ENCODE data around the gene TP53BP2. TPM values are rescaled to one million over a fixed set of nuclear protein-coding genes. Genes with fewer than 3 reads are reported as not detected.

TP53BP2 gene
- total and polyA plus RNA-seq, 8 donors = 51.8 to 58.6 (median 55.9) TPM

DNA sequence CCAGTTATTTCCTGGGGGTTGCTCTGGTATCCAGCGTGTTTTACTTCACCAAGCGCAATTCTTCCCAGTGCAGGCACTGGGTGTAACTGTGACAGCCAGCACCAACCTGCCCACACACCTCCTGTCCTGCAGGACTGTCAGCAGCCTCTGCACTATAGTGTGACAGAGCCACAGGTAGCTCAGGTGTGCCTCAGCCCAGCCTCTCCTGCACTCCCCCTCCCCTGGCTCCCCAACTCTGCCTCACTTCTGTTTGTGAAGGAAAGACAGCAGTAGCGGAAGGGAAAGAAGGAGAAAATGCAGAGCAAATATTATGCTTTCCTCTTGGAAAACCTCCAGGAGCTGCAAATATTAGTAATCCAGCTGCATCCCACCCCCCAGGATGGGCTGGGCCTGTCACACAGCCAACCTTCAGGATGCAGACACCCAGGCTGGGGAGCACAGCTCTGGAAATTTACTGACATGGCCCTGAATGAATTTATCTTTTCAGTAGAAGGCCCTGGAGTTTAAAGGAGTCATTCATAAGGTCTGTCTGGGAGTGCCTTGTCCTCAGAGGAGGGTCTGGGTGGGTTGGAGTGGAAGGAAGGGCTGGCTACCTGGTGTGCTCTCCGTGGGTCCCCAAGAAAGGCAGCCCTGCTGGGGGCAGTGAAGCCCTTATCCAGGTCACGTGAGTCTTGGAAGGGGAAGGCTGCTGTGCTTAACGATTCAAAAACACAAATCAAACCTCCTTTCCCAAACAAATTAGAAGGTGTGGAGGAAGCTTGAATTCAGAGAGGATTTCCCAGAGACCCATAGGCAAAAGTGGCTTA is 112.6 kb downstream of the TP53BP2 start:
- intact Hi-C loops (cut with DNase I) = no loop called here
- Histone ChIP-seq H3K9me3 (no peaks in the 10 kb centered on the region), H3K4me3 (no peak overlapping the region), H3K4me1 (peaks cover 42 to 64% of the 10 kb centered on the region in 2 donors), H3K27me3 (no peaks in the 10 kb centered on the region), H3K27ac (peak overlapping the region; percentile 69 to 86), H3K36me3 (peaks cover 0 to 10% of the 10 kb centered on the region in 2 donors)
- DNase-seq (peak in 1 of 4 donors; percentile 73), ATAC-seq (peak; percentile 22)
- TF ChIP-seq, protein P1, sequence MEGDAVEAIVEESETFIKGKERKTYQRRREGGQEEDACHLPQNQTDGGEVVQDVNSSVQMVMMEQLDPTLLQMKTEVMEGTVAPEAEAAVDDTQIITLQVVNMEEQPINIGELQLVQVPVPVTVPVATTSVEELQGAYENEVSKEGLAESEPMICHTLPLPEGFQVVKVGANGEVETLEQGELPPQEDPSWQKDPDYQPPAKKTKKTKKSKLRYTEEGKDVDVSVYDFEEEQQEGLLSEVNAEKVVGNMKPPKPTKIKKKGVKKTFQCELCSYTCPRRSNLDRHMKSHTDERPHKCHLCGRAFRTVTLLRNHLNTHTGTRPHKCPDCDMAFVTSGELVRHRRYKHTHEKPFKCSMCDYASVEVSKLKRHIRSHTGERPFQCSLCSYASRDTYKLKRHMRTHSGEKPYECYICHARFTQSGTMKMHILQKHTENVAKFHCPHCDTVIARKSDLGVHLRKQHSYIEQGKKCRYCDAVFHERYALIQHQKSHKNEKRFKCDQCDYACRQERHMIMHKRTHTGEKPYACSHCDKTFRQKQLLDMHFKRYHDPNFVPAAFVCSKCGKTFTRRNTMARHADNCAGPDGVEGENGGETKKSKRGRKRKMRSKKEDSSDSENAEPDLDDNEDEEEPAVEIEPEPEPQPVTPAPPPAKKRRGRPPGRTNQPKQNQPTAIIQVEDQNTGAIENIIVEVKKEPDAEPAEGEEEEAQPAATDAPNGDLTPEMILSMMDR (IDR thresholded peaks at IDR 0.05) = no peak

DNA sequence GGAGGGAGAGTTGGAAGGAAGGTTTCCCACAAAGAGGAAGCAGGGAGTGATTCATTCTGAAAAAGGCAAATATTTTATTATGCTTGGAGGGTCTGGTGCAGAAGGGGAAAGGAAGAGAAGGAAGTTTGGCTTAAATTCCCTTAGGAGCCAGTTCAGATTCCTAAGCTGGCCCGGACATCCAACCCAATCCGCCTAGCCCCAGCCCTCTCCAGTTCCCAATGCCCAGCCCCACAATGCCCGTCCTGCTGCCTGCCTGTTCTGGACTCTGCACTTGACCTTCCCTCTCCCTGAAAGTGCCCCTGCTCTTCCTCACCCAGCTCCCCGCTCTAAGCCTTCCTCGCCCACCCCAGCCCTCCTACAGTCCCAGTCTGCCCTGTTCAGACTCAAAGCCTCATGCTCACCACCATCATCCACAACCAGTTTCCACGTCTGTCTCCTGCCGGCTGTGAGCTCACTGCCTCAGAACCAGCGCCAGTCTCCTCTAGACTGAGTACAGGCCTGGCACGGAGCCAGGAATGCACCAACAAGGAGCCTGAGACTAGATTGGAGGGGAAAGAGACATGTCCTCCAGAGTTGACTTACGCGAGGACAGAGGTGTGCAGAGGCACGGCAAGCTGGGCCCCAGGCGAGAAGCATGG is 114.5 kb downstream of the TP53BP2 start:
- no peaks in the 10 kb centered on the region for H3K27me3 ChIP-seq
- TF ChIP-seq, protein P1 (IDR thresholded peaks at IDR 0.05) = no peak
- H3K4me1 ChIP-seq = peaks cover 51 to 66% of the 10 kb centered on the region in 2 donors
- H3K36me3 ChIP-seq = peaks cover 0 to 12% of the 10 kb centered on the region in 2 donors
- peak overlapping the region; percentile 65 to 68 for H3K27ac ChIP-seq
- no peaks in the 10 kb centered on the region for H3K9me3 ChIP-seq
- H3K4me3 ChIP-seq = no peak overlapping the region
- intact Hi-C loops (cut with DNase I) = no loop called here
- peak; percentile 36 for ATAC-seq
- DNase-seq = peak in 2 of 4 donors; percentile 69 to 78

DNA sequence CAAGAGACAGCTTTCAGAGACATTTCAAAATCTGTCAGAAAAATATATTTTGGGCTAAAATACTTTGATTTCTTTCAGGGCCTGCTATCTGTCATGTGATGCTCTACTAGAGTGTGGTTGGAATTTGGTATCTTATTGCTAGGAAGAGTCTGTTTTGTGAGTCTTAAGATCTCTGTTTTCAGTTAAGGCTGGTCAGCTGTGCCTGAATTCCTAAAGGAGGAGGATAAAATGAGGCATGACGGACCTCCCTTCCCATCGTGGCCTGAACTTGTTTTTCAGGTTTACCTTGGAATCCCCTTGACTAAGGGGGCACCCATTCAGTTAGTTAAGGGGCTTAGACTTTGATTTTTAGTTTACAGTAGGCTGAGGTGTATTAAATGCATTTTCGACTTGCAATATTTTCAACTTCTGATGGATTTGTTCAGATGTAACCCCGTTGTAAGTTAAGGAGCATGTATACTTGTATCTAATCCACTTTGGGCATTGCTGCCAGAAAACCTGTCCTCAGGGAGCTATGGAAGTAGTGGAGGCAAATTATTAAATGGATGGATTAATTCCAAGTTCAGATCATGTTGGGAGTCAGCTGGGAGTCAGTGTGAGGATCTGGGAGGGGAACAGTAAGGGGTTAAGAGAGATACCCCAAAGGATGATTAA is 115.1 kb downstream of the TP53BP2 start:
- intact Hi-C loops (cut with DNase I) = no loop called here
- no peak for DNase-seq
- peaks cover 53 to 72% of the 10 kb centered on the region in 2 donors for H3K4me1 ChIP-seq

DNA sequence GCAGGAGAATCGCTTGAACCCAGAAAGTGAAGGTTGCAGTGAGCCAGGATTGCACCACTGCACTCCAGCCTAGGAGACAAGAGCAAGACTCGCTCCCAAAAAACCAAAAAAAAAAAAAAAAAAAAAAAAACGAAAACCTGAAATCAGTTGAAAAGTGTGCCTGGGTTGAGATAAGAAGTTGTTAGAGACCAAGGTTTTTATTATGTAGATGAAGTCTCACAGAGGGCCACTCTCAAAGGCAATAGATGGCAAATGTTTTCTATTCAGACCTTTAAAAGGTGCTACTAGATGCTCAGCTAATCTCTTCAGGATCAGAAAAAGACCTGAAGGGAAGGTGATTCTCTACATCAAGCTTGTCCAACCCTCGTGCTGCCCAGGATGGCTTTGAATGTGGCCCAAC is 115.8 kb downstream of the TP53BP2 start:
- DNase-seq = no peak
- H3K36me3 ChIP-seq = peaks cover 0 to 13% of the 10 kb centered on the region in 2 donors
- H3K9me3 ChIP-seq = no peaks in the 10 kb centered on the region
- intact Hi-C loops (cut with DNase I) = no loop called here
- H3K27me3 ChIP-seq = no peaks in the 10 kb centered on the region
- H3K4me1 ChIP-seq = peaks cover 53 to 79% of the 10 kb centered on the region in 2 donors
- TF ChIP-seq, protein P1 (IDR thresholded peaks at IDR 0.05) = no peak
- no peak overlapping the region for H3K27ac ChIP-seq
- no peak for ATAC-seq
- no peak overlapping the region for H3K4me3 ChIP-seq

More for the DNA sequence above, 115.1 kb downstream of the TP53BP2 start:
- H3K27ac ChIP-seq = peak overlapping the region; percentile 65 to 68
- ATAC-seq = no peak
- TF ChIP-seq, protein P1 (IDR thresholded peaks at IDR 0.05) = no peak
- H3K9me3 ChIP-seq = no peaks in the 10 kb centered on the region
- H3K4me3 ChIP-seq = no peak overlapping the region
- no peaks in the 10 kb centered on the region for H3K27me3 ChIP-seq
- H3K36me3 ChIP-seq = peaks cover 0 to 12% of the 10 kb centered on the region in 2 donors

Other genes starting within 250 kb of the TP53BP2 start
- 10 to 100 TPM; 77.9 to 87.9 TPM for gene CAPN8, start 180.2 kb downstream of the TP53BP2 start, total RNA-seq
- 1 to 10 TPM in 4 of 6 donors, under 1 TPM in 2; 0.57 to 2.8 (median 1.2) TPM for gene CAPN8, start 180.2 kb downstream of the TP53BP2 start, polyA plus RNA-seq (ENCODE audit: insufficient read length in 6 of 6)
- 100 to 1,000 TPM; 350 to 434 TPM for gene CAPN2, start 133.4 kb downstream of the TP53BP2 start, total RNA-seq
- gene CAPN2, start 133.4 kb downstream of the TP53BP2 start, polyA plus RNA-seq (ENCODE audit: insufficient read length in 6 of 6) = 100 to 1,000 TPM; 139 to 164 (median 158) TPM